ENCODE data around the gene LYZL6. TPM values are rescaled to one million over a fixed set of nuclear protein-coding genes. Genes with fewer than 3 reads are reported as not detected.

The LYZL6 gene
- total and polyA plus RNA-seq, 8 donors: not detected

DNA sequence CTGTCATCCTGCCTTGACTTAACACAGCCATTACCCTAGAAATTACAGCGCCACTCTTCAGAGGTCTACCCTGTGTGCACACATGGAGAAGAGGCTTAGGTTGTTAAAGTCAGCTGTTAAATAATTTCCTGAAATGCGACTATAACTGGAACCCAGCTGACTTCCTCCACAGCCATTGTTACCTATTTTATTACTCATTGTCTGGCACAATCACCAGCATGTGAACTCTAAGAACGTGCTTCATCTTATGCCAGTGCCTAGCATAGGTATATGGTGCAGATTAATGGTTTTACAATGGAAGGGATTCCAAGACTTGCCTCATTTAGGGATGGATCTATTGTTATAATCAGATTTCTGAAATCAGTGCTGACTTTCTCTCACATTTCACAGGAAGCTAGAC lies 24.8 kb downstream of the LYZL6 start:
- TF ChIP-seq, protein P1, sequence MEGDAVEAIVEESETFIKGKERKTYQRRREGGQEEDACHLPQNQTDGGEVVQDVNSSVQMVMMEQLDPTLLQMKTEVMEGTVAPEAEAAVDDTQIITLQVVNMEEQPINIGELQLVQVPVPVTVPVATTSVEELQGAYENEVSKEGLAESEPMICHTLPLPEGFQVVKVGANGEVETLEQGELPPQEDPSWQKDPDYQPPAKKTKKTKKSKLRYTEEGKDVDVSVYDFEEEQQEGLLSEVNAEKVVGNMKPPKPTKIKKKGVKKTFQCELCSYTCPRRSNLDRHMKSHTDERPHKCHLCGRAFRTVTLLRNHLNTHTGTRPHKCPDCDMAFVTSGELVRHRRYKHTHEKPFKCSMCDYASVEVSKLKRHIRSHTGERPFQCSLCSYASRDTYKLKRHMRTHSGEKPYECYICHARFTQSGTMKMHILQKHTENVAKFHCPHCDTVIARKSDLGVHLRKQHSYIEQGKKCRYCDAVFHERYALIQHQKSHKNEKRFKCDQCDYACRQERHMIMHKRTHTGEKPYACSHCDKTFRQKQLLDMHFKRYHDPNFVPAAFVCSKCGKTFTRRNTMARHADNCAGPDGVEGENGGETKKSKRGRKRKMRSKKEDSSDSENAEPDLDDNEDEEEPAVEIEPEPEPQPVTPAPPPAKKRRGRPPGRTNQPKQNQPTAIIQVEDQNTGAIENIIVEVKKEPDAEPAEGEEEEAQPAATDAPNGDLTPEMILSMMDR (IDR thresholded peaks at IDR 0.05): no peak

DNA sequence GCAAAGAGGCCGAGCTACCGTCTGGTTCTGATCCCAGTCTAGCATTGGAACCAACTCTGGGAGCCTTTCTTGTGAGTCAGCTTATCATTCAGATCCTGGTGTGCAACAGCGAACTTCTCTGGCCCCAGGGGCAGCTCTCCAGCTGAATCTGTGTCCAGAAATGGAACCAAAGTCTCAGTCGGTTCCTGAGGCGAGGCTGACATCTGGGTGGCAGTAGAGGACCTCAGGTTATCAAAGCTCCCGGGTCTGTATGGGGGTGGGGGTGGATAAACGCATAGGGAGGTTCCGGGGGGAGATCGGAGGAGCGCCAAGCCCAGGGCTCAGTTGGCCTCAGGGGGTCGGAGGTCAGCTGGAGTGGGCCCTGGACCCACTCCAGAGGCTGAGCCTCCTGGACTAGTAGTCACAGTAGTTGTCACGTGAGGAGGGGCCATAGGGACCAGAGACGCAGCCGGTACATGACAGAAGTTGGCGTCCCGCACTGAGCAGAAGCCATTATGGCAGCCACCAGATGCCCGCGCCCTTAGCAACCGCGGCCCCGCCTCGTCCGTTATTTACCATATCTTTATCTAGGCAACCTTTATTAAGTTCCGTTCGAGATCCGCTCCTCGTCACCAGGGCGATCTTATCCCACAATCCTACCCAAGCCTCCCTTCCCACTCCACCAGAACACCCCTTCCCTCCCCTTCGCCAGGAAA lies 25.8 kb downstream of the LYZL6 start:
- intact Hi-C loops (cut with DNase I): no loop called here
- H3K36me3 ChIP-seq: no peaks in the 10 kb centered on the region
- WGBS, 2 donors: 91 to 96% methylated on average over 29 of the region's 29 CpGs
- no peaks in the 10 kb centered on the region for H3K27me3 ChIP-seq
- TF ChIP-seq, protein P1 (IDR thresholded peaks at IDR 0.05): no peak
- no peak for DNase-seq
- no peak for ATAC-seq
- H3K9me3 ChIP-seq: no peaks in the 10 kb centered on the region
- no peaks in the 10 kb centered on the region for H3K4me1 ChIP-seq
- no peak overlapping the region for H3K27ac ChIP-seq
- no peak for FAIRE-seq
- no peak overlapping the region for H3K4me3 ChIP-seq

More for the DNA sequence above, 24.8 kb downstream of the LYZL6 start:
- whole genome bisulfite sequencing, 2 donors: 77 to 94% methylated on average over 3 of the region's 3 CpGs
- intact Hi-C loops (cut with DNase I): no loop called here
- no peak for FAIRE-seq
- ATAC-seq: no peak
- no peaks in the 10 kb centered on the region for H3K9me3 ChIP-seq
- H3K4me3 ChIP-seq: no peak overlapping the region
- H3K27ac ChIP-seq: no peak overlapping the region
- no peak for DNase-seq
- H3K4me1 ChIP-seq: no peaks in the 10 kb centered on the region
- no peaks in the 10 kb centered on the region for H3K36me3 ChIP-seq
- H3K27me3 ChIP-seq: no peaks in the 10 kb centered on the region

DNA sequence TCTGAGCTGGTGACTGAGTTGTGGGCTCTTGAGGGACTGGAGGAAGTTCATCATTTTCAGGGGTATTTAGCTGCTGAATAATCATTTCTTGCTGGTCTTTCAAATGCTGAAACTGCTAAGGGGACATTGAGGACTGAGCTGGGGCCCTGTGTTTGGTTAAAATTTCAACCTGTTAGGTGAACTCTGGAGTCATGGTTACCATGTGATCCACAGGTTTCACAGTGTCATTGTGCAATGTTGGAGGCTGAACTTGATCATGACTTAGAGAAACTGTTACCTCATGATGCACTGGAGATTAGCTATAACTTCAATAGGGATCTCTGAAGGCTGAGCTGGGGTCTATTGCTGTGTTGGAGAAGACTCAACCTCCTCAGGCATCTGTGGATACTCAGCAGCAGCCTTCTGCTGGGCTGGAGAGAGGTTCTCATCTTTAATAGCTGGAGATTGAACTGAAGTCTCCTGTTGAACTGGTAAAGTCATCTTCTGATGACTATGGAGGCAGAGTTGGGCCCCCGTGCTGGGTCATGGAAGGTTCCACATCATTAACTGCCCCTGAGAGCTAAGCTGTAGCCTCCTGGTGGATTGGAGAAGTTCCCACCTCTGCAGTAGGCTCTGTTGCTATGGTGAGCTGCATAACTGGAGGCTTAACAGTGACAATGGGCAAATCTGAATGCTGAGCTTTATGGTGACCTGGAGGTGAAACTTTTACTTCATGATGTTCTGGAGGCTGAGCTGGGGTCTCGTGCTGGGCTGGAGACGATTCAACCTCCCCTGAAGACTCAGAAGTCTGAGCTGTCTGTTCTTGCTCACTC lies 28.2 kb downstream of the LYZL6 start:
- 53 to 73% methylated on average over 3 of the region's 3 CpGs for WGBS, 2 donors
- no peak overlapping the region for H3K27ac ChIP-seq
- DNase-seq (no peak), FAIRE-seq (no peak), ATAC-seq (no peak)
- H3K4me1 ChIP-seq: no peaks in the 10 kb centered on the region
- H3K9me3 ChIP-seq: no peaks in the 10 kb centered on the region
- H3K4me3 ChIP-seq: no peak overlapping the region
- H3K36me3 ChIP-seq: no peaks in the 10 kb centered on the region
- H3K27me3 ChIP-seq: no peaks in the 10 kb centered on the region
- intact Hi-C loops (cut with DNase I): no loop called here
- TF ChIP-seq, protein P1 (IDR thresholded peaks at IDR 0.05): no peak

DNA sequence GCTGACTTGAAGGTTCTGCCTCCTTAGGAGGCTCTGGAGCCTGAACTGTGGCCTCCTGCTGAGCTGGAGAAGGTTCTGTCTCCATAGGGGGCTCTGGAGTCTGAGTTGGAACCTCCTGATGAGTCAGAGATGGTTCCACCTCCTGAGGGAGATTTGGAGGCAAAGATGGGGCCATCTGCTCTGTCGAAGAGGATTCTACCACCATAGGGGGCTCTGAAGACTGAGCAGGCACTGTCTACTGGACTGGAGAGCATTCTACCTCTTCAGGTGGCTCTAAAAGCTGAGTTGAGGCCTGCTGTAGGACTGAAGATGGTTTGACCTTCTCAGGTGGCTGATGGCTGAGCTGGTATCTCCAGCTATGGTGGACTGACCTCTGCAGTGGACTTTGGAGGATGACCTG lies 29.2 kb downstream of the LYZL6 start:
- TF ChIP-seq, protein P1 (IDR thresholded peaks at IDR 0.05): no peak
- H3K9me3 ChIP-seq: no peaks in the 10 kb centered on the region
- no peaks in the 10 kb centered on the region for H3K27me3 ChIP-seq
- ATAC-seq (no peak), DNase-seq (no peak), FAIRE-seq (no peak)
- H3K27ac ChIP-seq: no peak overlapping the region
- H3K4me1 ChIP-seq: no peaks in the 10 kb centered on the region
- intact Hi-C loops (cut with DNase I): no loop called here
- H3K4me3 ChIP-seq: no peak overlapping the region
- H3K36me3 ChIP-seq: no peaks in the 10 kb centered on the region
- WGBS, 2 donors: 44 to 60% methylated on average over 1 of the region's 1 CpG

DNA sequence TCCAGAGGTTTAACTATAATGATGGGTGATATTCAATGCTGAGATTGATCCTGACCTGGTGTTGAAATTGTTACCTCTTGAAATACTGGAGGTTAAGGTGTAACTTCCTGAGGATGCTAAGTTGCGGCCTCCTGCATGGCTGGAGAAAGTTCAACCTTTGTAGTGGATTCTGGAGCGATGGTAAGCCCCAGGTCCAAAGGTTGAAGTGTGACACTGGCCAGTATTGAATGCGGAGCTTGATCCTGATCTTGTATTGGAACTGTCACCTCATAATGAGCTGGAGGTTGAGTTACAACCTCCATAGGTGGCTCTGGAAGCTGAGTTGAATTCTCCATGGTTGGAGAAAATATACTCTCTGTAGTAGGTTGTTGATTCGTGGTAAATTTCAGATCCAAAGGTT lies 29.9 kb downstream of the LYZL6 start:
- intact Hi-C loops (cut with DNase I): no loop called here
- ATAC-seq (no peak), DNase-seq (no peak), FAIRE-seq (no peak)
- Histone ChIP-seq H3K27ac (no peak overlapping the region), H3K36me3 (no peaks in the 10 kb centered on the region), H3K9me3 (no peaks in the 10 kb centered on the region), H3K4me1 (no peaks in the 10 kb centered on the region), H3K4me3 (no peak overlapping the region), H3K27me3 (no peaks in the 10 kb centered on the region)
- TF ChIP-seq, protein P1 (IDR thresholded peaks at IDR 0.05): no peak
- WGBS, 2 donors: 75 to 83% methylated on average over 4 of the region's 4 CpGs
